SHP77 treated with DMSO at 0.1 percent for 48 hours (cell line): ENCODE data around the gene SLC39A1.

ENCODE experiments used
- DNase-seq: peaks from one replicate; lab custom pipeline; 2025; lab: John Stamatoyannopoulos, UW

SLC39A1 gene

DNA sequence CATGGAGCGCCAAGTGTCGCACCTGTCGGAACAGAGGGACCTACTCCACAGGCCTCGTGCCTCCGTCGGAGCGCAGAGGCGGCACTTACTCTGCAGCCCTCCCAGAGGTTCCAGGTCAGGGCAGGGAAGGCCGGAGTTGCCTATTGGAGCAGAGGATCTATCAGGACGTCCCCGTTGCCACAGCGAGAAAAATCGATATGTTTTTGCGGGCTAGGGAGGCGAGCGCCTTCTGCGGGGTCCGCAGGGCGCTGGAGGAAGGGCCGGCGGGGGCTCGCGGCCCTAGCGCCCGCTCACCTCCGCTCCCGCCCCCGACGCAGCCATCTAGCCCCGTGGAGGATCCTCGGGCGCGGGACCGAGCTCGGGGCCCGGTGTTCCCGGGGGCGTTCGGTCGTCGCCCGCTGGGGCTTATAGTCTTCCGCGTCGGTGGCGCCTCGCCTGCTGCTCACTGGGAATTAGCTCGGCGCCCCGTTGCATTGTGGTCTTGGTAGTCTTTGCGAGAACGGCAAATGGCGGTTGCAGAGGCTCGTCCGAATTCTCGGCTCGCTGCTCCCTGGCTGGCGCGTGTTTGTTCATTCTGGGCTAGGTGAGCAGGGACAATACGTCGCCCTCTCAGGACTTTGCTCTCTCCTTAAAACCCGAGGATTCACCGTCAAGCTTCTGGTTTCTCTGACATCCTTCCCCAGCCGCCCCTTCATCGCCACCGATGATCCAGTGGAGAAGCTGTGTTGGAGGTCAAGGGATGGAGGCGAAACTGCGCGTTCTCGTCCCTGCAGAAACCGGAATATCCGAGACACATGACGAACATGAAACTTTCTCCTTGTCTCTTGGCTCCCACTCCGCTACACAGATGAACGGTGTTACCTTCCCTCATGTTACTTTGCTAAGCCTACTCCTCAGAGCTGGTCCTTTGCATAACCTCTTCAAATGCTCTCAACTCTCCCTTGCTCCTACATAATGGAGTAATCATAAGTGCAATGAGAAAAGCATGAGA is 14.2 kb upstream of the SLC39A1 start, which contains the start of gene JTB:
Gene JTB (minus strand): TSS at position 425 of the 991 bp plus-strand sequence. CDS start 422 bp downstream, at position 3.
- DNase-seq: peak; percentile 89

GRCh38 chr1:153976819-153977249 is 13.5 kb upstream of the SLC39A1 start:
- no peak for DNase-seq

GRCh38 chr1:153973525-153973924 is 10.2 kb upstream of the SLC39A1 start:
- no peak for DNase-seq

DNA sequence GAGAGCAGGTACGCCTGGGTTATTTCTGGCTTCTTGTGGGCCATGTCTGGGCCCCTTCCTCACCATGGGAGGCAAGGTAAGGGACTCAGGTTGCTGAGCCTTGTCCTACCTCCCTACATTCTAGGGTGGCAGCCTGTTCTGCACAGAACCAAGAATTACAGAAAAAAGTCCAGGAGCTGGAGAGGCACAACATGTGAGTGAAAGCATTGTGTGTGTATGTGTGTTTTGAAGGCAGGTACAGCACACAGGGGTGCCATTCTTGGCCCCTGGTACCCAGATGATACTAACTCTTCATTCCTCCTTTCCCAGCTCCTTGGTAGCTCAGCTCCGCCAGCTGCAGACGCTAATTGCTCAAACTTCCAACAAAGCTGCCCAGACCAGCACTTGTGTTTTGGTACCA is 9.7 kb upstream of the SLC39A1 start:
- no peak for DNase-seq

GRCh38 chr1:153970346-153970745 is 7.0 kb upstream of the SLC39A1 start:
- no peak for DNase-seq

DNA sequence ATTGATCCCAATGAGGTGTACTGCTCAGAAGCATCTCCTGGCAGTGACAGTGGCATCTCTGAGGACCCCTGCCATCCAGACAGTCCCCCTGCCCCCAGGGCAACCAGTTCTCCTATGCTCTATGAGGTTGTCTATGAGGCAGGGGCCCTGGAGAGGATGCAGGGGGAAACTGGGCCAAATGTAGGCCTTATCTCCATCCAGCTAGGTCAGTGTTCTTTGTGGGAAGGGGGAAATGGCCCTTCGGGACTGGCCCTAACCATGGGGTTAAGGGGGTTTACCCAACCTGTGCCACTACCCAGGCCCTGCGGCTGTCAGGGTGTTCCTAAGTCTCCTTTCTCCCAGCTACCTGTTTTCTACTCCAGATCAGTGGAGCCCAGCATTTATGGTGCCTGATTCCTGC is 5.6 kb upstream of the SLC39A1 start:
- DNase-seq: no peak

GRCh38 chr1:153968408-153968807 is 5.1 kb upstream of the SLC39A1 start:
- no peak for DNase-seq

GRCh38 chr1:153968000-153968363 is 4.6 kb upstream of the SLC39A1 start:
- DNase-seq: no peak

- peak; percentile 100 for DNase-seq
Observed at GRCh38 chr1:153967107-153967999, 4.0 kb upstream of the SLC39A1 start, which contains the start of gene CREB3L4. TSS of gene CREB3L4 (plus strand) at chr1:153967902. CDS start at chr1:153968526, 624 bp downstream.

DNA sequence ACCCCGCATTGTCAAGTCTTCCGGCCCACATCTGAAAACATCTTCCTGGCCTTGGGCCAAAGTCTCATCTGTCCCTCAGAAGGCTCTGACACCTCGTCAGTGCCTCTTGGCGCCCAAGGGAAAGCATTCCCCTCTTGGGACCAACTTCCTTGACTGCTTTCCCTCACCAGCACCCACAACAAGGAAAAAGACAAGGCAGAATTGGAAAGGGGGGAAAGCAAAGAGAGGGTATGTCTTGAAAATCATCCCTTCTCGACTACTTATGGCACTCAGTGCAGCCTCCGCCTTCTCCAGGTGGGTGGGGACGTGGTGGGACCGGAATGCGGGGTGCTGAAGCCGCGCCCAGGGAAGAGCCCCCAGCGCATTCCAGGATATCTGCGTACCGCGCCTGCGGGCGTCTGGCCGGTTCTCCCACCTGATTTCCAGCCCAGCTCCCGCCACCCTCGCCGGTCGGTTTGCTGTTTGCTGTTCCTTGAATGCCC is 554 bp upstream of the SLC39A1 start:
- DNase-seq: no peak

DNA sequence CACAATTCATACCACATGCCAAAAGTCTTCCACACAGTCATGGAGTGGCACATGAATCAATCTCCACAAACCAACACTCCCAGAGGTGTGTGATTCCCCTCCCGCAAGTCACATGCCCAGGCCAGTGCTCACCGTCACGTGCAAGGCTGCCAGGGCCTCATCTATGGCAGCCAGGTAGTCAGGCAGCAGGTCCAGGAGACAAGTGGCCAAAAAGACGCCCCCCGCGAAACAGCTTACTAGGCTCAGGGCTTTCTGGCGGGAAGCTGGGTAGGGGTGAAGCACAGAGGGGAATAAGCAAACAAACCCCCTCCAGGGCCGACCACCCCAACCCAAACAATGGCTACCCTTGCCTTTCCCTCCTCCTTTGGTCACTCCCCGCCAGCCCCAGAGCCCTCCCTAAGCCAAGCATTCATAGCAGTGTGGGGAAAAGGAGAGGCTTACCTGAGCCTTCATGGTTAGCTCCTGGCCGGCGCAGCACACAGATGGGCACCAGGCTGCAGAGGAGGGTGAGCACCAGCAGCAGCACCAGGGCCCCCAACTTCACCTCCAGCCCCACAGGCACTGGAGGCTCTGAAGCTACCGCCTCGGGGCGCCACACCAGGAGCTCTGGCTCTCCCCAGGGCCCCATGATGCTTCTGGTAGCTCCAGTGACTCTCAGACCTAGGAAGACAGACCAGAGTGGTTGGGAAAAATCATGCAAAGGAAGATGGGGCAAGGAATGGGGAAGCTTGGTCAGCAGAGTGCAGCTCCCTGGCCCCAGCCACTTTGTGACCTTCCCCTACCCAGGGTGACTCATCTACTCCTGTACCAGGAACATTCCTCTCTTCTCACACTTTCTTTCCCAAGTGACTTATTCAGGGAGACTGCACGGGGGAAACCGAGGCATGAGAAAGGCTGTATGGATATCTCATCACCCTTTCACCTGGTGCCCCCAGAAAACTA is 978 bp downstream of the SLC39A1 start:
- DNase-seq: no peak

- DNase-seq: no peak
Observed at GRCh38 chr1:153961421-153961820, 1.9 kb downstream of the SLC39A1 start.

DNA sequence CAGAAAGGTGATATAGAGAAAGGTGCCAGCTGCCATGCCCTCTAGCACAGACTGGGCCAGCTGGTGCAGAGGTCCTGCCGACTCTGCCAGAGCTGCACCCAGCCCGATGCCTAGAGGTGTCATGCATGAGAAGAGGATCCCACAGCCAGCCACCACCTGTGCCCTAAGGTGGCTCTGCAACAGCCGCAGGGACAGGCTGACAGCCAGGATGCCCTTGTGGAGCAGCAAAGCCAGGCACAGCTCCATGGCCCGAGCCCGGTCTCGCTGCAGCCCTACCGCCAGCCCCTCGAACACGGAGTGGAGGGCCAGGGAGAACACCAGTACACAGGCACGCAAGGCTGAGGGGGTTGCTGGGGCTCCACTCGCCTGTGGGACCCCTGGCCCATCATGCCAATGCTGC is 3.1 kb downstream of the SLC39A1 start:
- DNase-seq: no peak

GRCh38 chr1:153959454-153959853 is 3.9 kb downstream of the SLC39A1 start:
- no peak for DNase-seq

- no peak for DNase-seq
Observed at GRCh38 chr1:153958961-153959260, 4.4 kb downstream of the SLC39A1 start.

DNA sequence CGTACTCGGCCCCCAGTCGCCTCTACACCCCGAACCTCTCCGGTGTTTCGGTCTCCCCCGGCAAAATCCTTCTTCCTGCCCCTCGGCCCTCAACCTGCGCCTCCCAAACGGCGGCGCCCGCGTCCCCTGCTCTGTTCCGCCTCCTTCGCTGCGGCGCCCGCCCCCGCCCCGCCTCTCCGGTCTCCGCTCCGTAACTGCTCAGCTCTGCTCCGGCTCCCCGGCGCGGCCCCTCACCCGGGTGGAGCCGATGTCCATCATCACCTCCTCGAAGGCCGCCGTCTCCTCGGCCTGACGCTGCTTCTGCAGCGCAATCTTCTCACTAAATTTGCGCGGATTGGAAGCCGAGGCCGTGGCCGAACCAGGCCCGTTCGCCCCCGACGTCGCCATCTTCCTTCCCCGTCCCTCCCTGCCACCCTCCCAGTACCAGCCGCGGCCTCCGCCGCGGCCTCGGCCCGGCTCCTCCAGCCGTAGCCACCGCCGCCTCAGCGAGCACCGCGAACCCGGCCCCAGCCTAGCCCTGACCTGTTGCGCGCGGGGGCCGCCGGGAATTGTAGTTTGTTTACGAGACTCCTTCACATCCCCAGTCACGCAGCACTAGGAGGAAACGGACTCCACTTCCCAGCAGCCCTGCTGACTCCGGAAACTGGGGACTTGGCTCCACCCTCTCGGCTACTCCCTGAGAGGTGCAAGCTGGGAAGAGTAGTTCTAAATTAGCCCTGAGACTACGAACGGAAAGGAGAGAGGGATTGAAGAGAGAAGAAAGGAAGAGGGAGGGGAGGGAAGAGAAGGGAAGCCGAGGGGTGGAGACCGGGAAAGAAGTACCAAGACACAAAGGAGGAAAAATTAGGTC is 5.0 kb downstream of the SLC39A1 start, which contains the start of gene CRTC2:
Gene CRTC2 (minus strand): TSS at position 502 of the 850 bp plus-strand sequence. CDS start 115 bp downstream, at position 387.
- peak; percentile 100 for DNase-seq

- DNase-seq: no peak
Observed at GRCh38 chr1:153957744-153958110, 5.6 kb downstream of the SLC39A1 start.

GRCh38 chr1:153956997-153957715 is 6.2 kb downstream of the SLC39A1 start:
- no peak for DNase-seq

DNA sequence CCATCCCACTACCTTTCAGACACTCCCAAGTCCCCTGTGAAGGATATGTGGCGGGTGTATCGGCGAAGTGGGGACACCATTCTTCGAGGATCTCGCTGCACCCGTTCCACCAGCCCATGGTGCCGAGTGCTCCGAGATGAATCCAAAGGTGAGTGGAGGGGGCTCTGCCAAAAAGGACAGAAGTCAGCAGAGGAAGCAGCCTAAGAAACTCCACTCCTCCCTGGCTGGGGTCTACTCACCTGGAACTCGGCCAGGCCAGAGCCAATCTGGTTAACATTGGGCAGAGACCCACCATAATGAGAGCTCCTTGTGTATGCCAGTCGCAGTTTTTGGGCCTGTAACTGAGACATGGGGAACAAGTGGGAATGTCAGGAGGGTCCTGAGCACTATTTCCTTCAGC is 8.5 kb downstream of the SLC39A1 start:
- no peak for DNase-seq
